HL-60 (cell line): ENCODE measurements around the gene ARMC7.
"Not testable (repeated sequence)": the region's sequence is repeated elsewhere in the genome, so short reads cannot be mapped to it uniquely, and the experiment has no call there.

Experiments
- DNase-seq, 2 experiments: peaks; one replicate each; pipeline ENCODE4 v3.0.0-alpha.2; 2010 to 2020; ENCODE audit warnings: low read depth in 1 of 2, low spot score in 1 of 2
- H3K27ac ChIP-seq: fragments of 250-450 bp; sonication (Bioruptor Pico); replicated peaks from 2 replicates; pipeline ENCODE4 v1.5.1; 2020; ENCODE audit warnings: mild to moderate bottlenecking, moderate library complexity
- H3K27me3 ChIP-seq: fragments of 250-450 bp; sonication (Bioruptor Pico); 2 replicates; pipeline ENCODE4 v1.5.1; 2021; ENCODE audit warnings: mild to moderate bottlenecking, moderate library complexity; ENCODE audit not compliant: insufficient read depth, poor library complexity, severe bottlenecking
- H3K4me3 ChIP-seq: replicated peaks from 2 replicates; pipeline ENCODE4 v1.5.1; 2011; ENCODE audit warnings: mild to moderate bottlenecking, control low read depth, low read length; ENCODE audit not compliant: insufficient read depth
- GABPA ChIP-seq: IDR thresholded peaks from 2 replicates; pipeline ENCODE4 v1.6.1; 2012; ENCODE audit warnings: low read depth
- POLR2AphosphoS5 ChIP-seq: IDR thresholded peaks from 2 replicates; pipeline ENCODE4 v1.6.1; 2012; ENCODE audit warnings: low read depth
- SPI1 ChIP-seq: IDR thresholded peaks from 2 replicates; pipeline ENCODE4 v1.6.1; 2012; ENCODE audit warnings: low read depth, mild to moderate bottlenecking, borderline replicate concordance
- TF ChIP-seq, protein P1 (sequence below): IDR thresholded peaks from 2 replicates; pipeline ENCODE4 v1.6.1; 2012; ENCODE audit warnings: low read depth; ENCODE audit not compliant: insufficient replicate concordance
- TF ChIP-seq, protein P2 (sequence below): IDR thresholded peaks from one replicate; pipeline ENCODE4 v1.5.1; 2011; ENCODE audit warnings: low read length, control low read depth, inconsistent platforms; ENCODE audit not compliant: insufficient read depth

ARMC7 gene

DNA sequence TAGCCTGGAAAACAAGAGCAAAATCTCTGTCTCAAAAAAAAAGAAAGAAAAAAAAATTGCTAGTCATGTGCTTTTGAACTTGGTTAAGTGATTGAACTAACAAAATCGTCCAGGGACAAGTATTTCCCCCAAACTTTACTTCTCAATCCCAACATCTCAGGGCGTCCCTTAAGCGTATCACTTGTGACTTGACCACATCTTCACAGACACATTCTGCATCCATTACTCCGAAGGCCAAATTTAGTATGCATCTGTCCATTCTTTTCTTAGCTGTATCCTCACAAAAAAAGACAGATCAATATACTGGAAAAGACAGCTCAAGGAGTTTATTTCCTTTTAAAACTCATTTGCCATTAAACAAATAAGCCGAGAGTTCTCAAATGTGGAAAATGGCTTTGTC, 50.4 kb downstream of the ARMC7 start:
- H3K4me3 ChIP-seq = no peak overlapping the region
- no peak overlapping the region for H3K27ac ChIP-seq
- no peak for TF ChIP-seq GABPA
- TF ChIP-seq SPI1 = no peak
- TF ChIP-seq, protein P1, sequence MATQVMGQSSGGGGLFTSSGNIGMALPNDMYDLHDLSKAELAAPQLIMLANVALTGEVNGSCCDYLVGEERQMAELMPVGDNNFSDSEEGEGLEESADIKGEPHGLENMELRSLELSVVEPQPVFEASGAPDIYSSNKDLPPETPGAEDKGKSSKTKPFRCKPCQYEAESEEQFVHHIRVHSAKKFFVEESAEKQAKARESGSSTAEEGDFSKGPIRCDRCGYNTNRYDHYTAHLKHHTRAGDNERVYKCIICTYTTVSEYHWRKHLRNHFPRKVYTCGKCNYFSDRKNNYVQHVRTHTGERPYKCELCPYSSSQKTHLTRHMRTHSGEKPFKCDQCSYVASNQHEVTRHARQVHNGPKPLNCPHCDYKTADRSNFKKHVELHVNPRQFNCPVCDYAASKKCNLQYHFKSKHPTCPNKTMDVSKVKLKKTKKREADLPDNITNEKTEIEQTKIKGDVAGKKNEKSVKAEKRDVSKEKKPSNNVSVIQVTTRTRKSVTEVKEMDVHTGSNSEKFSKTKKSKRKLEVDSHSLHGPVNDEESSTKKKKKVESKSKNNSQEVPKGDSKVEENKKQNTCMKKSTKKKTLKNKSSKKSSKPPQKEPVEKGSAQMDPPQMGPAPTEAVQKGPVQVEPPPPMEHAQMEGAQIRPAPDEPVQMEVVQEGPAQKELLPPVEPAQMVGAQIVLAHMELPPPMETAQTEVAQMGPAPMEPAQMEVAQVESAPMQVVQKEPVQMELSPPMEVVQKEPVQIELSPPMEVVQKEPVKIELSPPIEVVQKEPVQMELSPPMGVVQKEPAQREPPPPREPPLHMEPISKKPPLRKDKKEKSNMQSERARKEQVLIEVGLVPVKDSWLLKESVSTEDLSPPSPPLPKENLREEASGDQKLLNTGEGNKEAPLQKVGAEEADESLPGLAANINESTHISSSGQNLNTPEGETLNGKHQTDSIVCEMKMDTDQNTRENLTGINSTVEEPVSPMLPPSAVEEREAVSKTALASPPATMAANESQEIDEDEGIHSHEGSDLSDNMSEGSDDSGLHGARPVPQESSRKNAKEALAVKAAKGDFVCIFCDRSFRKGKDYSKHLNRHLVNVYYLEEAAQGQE = no peak
- TF ChIP-seq, protein P2, sequence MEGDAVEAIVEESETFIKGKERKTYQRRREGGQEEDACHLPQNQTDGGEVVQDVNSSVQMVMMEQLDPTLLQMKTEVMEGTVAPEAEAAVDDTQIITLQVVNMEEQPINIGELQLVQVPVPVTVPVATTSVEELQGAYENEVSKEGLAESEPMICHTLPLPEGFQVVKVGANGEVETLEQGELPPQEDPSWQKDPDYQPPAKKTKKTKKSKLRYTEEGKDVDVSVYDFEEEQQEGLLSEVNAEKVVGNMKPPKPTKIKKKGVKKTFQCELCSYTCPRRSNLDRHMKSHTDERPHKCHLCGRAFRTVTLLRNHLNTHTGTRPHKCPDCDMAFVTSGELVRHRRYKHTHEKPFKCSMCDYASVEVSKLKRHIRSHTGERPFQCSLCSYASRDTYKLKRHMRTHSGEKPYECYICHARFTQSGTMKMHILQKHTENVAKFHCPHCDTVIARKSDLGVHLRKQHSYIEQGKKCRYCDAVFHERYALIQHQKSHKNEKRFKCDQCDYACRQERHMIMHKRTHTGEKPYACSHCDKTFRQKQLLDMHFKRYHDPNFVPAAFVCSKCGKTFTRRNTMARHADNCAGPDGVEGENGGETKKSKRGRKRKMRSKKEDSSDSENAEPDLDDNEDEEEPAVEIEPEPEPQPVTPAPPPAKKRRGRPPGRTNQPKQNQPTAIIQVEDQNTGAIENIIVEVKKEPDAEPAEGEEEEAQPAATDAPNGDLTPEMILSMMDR = no peak
- no peak for TF ChIP-seq POLR2AphosphoS5
- H3K27me3 ChIP-seq = no peaks in the 10 kb centered on the region
- no peak for DNase-seq

DNA sequence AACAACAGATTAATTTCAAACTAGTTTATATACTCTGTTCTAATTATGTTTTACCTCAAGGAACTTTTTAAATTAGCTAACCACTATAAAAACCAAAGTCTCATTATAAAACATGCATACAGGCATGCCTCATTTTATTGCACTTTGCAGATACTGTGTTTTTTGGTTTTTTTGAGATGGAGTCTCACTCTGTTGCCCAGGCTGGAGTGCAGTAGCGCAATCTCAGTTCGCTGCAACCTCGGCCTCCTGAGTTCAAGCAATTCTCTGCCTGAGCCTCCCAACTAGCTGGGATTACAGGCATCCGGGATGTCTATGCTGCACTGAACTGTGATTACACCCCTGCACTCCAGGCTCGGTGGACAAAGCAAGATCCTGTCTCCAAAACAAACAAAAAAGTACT, 53.3 kb downstream of the ARMC7 start:
- Histone ChIP-seq H3K27ac (no peak overlapping the region), H3K4me3 (no peak overlapping the region), H3K27me3 (no peaks in the 10 kb centered on the region)
- no peak for DNase-seq
- TF ChIP-seq SPI1 (no peak), POLR2AphosphoS5 (no peak), GABPA (no peak)
- TF ChIP-seq, protein P1 = no peak
- TF ChIP-seq, protein P2 = no peak

DNA sequence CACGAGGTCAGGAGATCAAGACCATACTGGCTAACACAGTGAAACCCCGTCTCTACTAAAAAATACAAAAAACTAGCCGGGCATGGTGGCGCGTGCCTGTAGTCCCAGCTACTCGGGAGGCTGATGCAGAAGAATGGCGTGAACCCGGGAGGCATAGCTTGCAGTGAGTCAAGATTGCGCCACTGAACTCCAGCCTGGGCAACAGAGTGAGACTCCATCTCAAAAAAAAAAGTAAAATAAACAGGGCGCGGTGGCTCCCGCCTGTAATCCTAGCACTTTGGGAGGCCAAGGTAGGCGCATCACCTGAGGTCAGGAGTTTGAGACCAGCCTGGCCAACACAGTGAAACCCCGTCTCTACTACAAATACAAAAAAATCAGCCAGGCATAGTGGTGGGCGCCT, 54.8 kb downstream of the ARMC7 start:
- H3K27me3 ChIP-seq, DNase-seq, H3K4me3 ChIP-seq, H3K27ac ChIP-seq: not testable (repeated sequence)

DNA sequence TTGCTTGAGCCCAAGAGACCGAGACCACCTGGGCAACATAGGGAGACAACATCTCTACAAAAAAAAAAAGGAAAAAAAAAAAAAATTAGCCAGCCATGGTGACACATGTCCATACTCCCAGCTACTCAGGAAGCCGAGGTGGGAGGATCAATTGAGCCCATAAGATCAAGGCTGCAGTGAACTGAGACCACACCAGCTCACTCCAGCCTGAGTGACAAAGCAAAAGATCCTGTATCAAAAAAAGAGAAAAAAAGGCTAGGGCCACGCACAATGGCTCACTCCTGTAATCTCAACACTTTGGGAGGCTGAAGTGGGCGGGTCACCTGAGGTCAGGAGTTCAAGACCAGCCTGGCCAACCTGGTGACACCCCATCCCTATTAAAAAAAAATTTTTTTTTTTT, 59.2 kb downstream of the ARMC7 start:
- Histone ChIP-seq H3K27ac (no peak overlapping the region), H3K27me3 (no peaks in the 10 kb centered on the region), H3K4me3 (no peak overlapping the region)
- no peak for TF ChIP-seq SPI1
- no peak for DNase-seq

DNA sequence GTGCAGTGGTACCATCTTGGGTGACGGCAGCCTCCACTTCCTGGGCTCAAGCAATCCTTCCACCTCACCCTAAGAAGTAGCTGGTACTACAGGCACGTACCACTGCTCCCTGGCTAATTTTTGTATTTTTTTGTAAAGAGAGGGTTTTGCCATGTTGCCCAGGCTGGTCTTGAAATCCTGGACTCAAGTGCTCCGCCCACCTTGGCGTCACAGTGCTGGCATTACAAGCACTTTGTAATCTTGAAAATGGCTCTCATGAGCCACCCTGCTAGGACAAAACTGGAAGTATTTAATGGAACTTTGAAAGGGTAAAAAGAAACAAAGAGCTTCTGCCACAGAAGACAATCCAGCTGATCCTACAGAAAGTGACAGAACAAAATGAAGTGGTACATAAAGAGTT, 63.8 kb downstream of the ARMC7 start:
- TF ChIP-seq SPI1 = no peak
- TF ChIP-seq, protein P2 = no peak
- no peak for TF ChIP-seq GABPA
- TF ChIP-seq POLR2AphosphoS5 = no peak
- TF ChIP-seq, protein P1 = no peak
- Histone ChIP-seq H3K27ac (no peak overlapping the region), H3K4me3 (no peak overlapping the region), H3K27me3 (no peaks in the 10 kb centered on the region)
- no peak for DNase-seq
